ENCODE results near the gene CLASP1.

The CLASP1 gene

DNA sequence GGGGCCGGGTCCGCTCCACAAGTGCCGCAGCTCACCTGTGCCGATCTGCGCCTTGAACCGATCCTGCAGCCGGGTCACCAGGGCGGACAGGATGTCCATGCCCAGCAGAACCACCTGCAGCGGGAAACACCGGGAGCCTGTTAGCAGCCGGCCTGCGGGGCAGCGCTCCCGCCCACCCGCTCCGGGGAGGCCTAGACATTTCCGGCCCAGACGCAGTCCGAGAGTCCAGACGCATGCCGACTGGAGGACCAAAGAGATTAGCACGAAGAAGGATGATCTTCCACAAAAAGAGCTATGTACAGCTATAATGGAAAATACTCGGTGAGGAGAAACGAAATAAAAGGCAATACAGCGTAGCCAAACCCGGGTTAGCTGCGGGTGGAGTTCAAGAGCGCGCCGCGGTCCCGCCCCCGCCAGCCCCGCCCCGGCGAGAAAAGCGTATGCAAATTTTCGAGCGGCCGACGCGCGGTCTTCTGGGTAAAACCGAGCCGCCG lies 119.0 kb downstream of the CLASP1 start:
- peak; percentile 87 for DNase-seq
- in situ Hi-C loops (cut with HindIII; ENCODE audit: low pct_ligation_motif_present, low pct_unique_long_range_greater_than_20kb, low sequenced_read_pairs): no loop called here

DNA sequence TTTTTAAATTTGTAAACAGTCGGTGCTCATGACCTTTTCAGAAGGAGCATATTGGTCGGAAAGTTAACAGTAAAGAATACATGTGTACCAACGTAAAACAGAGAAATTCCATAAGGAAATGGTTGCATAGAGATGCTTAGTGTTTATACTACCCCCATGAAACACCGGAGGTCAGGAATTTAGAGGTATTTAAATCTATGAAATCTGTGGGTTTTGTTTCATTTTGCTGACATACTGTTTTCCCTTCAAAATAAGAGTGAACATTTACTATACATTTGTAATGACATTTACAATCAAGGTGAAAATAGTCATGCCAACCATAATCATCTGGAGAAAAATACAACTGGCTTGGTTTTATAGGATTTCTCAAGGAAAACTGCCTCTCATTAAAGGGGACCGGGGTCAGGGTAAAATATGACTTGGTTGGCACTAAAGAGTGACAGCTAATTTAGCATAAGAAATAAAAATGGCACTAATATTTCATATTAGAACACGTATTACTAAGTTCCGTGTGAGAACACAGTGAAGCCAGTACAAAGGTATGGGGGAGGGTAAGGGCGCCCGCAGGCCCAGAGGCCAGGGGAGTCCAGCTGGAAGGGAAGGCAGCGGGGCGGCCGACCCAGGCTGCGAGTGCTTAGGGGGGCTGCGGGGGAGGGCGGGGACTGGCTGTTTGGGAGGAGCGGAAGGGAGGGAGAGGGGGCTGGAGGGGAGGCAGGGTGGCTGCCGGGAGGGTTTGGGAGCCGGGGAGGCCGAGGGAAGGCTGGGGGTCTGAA lies 119.6 kb downstream of the CLASP1 start:
- DNase-seq: peak; percentile 81
- in situ Hi-C loops (cut with HindIII; ENCODE audit: low pct_ligation_motif_present, low pct_unique_long_range_greater_than_20kb, low sequenced_read_pairs): no loop called here

DNA sequence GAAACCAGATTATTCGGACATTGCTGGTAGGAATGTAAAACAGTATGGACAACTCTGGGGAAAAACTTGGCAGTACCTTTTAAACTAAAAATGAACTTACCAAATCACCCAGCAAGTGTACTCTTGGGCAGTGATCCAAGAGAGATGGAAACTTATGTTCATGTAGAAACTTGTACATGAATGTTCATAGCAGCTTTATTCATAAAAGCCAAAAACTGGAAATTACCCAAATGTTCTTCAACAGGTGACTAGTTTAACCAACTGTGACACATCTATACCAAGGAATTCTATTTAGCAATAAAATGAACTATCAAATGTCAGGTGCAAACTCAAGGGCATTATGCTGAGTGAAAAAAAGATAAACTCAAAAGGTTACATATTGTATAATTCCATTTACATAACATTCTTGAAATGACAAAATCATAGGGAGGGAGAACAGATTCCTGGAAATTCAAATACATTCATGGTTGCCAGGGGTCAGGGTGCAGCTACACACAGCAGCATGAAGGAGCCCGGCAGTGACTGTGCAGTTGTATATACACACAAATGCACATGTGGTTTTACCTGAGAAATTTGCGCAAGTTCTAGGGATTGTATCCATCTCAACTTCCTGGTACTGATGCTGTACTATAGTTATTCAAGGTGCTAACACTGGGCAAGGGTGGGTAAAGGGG lies 122.1 kb downstream of the CLASP1 start:
- in situ Hi-C loops (cut with HindIII; ENCODE audit: low pct_ligation_motif_present, low pct_unique_long_range_greater_than_20kb, low sequenced_read_pairs): no loop called here
- DNase-seq: no peak

DNA sequence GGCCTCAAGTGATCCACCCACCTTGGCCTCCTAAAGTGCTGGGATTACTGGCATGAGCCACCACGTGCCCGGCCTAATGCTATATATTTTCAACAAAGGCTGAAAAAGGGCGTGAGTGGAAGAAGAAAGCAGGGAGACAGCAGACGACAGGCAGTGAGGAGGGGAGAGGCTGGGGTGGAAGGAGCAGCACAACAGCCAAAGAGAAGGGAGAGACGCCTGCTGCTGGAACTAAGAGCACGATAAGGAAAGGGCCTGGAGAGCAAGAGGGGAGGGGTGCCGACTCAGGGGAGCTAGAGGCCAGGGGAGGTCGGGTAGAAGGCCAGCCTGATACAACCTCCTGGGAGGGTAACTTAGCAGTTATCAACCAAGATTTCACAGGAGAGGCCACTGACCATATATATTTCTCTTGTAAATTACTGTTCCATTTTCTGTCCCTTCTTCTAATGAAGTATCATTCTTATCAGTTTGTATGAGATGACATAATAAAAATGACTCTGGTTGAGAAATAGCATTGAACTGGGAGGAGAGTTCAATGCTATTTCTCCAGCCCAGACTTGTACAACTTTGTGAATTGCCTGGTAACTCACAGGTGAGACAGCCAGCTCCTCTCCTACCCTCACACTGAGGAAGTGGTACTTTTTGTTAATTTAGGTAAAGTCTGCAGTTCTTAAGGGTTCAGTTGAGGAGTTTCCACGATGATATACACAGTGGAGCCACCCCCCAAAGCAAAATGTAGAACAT lies 124.4 kb downstream of the CLASP1 start:
- in situ Hi-C loops (cut with HindIII; ENCODE audit: low pct_ligation_motif_present, low pct_unique_long_range_greater_than_20kb, low sequenced_read_pairs): no loop called here
- DNase-seq: no peak

DNA sequence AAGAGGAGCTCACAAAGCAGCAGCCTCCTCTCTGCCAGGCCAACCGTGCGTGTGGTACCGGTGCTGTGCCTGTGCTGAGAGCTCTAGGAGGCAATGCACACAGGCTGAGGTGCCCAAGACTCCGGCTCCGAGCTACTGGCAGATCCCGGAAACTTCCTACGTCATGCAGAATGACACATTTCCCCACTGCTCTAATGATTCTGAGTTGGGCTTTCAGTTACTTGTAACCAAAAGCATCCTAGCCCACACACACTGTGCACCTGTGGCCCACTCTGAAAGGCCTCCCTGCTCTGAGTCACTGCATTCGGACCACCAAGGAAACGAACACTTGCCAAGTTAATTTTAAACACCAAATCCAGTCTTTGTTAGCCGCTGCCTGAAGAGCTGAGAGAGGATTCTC lies 127.9 kb downstream of the CLASP1 start:
- no peak for DNase-seq
- in situ Hi-C loops (cut with HindIII; ENCODE audit: low pct_ligation_motif_present, low pct_unique_long_range_greater_than_20kb, low sequenced_read_pairs): no loop called here

DNA sequence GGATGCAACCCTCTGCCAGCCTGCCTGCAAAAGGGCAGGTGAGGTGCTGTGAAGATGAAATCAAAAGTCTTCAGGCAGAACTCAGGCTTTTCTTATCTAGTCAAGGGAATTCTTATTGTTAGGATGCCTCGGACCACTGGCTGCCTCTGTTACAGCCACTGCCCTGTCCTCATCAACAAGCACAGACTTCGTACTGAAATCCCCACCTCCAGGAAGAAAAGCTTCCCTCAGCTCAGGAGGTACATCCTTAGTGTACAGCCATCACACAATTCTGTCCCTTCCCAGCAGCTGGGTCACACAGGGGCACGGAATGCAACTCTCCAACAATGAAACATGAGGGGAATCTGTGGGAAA lies 128.6 kb downstream of the CLASP1 start:
- no peak for DNase-seq
- in situ Hi-C loops (cut with HindIII; ENCODE audit: low pct_ligation_motif_present, low pct_unique_long_range_greater_than_20kb, low sequenced_read_pairs): no loop called here

DNA sequence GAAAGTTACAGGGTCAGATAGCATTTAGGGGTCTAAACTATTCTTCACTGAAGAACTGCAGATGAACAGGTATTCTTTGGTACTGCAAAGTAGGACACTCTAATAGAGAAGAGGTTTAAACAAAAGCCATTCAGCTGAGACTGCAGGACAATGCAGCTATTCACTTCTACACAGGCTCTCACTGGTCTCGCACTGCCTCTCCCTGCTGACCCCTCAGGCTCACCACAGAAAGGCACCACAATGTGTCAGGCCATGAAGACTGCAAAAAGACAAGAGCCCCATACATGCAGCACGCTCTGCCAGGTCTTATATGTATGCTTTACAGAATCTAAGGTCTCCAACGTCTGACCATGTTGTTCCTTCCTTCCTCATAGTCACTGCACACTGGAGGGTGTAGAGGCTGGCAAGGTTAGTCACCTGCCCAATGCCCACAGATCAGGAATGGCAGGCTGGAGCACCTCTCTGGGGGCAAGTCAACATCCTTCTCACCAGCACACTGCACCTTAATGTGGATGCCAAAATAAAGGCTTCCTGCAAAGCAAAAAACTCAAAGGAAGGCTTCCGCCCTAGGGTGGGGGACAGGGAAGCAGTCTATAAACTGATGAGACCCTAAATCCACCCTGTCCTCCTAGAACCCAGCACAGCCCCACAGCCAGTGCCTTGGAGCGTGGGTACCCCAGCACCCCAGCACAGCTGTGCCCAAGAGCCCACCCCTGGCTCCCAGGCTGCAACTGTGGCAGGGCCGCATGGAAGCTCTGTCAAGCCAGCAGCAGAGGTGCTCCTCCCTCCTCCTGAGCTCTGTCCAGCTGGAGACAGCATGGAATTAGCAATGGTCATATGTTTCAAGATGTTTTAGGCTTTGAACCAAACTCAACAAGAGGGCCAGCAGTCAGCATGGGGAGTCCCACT lies 129.3 kb downstream of the CLASP1 start:
- no peak for DNase-seq
- in situ Hi-C loops (cut with HindIII; ENCODE audit: low pct_ligation_motif_present, low pct_unique_long_range_greater_than_20kb, low sequenced_read_pairs): no loop called here

DNA sequence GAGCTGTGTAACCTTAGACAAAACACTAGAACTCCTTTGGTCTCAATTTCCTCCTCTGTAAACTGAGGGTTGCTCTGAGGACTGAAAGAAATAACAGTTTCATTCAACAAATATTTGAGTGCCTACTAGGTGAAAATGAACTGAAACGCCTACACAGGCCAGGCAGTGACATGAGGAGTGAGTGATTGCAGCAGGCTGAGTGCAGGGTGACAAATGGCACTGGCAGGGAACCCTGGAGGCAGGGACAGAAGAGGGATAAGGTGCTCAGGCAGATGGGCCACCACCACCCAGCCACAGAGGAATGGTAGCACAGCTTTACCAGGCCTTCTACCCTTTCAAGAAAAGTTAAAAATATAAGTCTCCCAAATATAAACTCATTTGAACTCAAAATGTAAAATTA lies 130.1 kb downstream of the CLASP1 start:
- in situ Hi-C loops (cut with HindIII; ENCODE audit: low pct_ligation_motif_present, low pct_unique_long_range_greater_than_20kb, low sequenced_read_pairs): no loop called here
- DNase-seq: no peak

DNA sequence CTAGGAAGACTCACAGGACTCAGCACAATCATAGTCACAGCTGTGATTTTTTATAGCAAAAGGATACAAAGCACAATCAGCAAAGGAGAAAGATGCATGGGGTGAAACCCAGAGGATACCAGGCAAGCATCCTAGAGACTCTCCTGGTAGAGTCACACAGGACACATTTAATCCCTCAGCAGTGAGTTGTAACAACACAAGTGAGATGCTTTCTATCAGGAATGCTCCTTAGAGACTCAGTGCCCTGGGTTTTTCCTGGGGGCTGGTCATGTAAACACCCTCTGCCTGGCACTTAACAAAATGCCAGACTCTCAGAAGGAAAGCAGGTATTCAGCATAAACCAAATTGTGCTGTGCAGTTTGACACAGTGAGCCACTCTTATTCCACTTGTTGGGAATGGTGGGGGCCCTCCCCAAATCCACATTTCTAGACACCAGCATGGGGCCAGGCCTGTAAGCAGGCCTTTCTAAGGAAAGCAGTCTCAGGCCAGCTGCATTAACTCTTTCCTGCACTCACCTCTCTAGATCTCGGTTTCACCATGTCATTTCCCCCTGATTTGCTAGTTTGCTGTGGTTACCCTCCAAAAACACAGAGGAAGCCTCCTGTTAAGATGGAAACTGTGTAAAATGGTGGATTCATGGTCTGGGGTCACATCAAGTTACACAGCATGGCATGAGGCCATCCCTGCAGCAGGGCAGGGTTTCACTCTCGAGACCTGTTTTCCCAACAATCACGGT lies 135.5 kb downstream of the CLASP1 start:
- DNase-seq: no peak
- in situ Hi-C loops (cut with HindIII; ENCODE audit: low pct_ligation_motif_present, low pct_unique_long_range_greater_than_20kb, low sequenced_read_pairs): no loop called here

DNA sequence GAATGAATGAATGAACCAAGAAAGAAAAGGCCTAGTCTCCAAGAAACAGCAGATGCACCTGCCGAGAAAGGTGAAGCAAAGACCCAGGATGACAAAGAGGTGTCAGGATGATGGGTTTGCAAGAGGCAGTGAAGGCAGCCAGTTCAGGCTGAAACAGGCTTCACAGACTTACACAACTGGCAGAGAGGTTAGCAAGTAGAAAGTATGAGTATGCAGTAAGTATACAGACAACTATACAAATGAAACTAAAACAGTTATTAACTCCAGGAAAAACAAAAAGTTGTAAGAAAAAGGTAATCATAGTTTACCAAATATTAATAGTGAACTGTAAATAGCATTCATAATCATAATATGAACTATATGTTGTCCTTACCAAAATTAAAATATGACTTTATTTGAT lies 138.4 kb downstream of the CLASP1 start:
- DNase-seq: no peak
- in situ Hi-C loops (cut with HindIII; ENCODE audit: low pct_ligation_motif_present, low pct_unique_long_range_greater_than_20kb, low sequenced_read_pairs): no loop called here

DNA sequence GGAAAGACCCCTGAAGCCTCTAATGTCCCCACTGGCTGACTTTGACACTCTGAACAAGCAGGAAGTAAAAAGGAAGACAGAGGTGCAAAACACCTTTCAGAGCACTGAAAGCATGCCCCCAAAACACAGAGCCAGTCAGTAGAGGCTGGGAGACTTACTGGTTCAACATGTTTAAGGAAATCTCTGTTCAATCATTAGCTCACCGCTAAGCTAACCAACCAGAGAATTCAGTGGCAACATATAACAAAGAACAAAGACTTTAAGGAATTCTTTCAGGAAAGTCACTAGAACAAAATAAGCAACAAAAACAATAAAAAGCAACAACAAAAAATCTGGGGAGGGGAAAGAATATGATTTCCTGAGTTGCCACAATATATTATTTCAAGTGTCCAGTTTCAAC lies 142.6 kb downstream of the CLASP1 start:
- in situ Hi-C loops (cut with HindIII; ENCODE audit: low pct_ligation_motif_present, low pct_unique_long_range_greater_than_20kb, low sequenced_read_pairs): no loop called here
- peak; percentile 19 for DNase-seq

DNA sequence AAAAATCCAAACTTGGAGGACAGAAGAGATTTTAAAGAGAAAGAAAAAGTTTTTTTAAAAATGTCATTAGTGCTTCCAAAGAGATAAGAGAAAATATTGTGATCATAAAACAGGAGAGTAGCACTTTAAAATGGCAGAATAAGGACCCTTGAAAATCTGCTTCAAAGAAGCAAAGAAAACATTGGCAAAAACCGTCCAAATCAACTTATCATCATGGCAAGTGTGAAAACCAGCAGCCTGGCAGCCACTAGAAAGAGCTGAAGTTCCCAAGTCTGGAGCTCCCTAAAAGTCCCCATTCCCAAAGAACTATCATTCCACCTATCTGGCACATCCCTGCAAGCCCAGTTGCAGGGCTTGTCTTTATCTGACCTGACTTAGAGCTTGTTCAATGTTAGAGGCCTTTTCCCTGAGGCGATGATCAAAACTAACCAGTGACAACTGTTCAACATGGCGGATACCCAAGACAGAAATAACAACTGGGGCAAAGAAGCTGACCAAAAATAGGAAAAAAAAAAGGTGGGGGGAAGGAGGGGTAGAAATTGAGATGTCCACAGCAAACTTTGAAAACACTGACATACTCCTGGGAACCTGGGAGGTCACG lies 143.2 kb downstream of the CLASP1 start:
- in situ Hi-C loops (cut with HindIII; ENCODE audit: low pct_ligation_motif_present, low pct_unique_long_range_greater_than_20kb, low sequenced_read_pairs): no loop called here

DNA sequence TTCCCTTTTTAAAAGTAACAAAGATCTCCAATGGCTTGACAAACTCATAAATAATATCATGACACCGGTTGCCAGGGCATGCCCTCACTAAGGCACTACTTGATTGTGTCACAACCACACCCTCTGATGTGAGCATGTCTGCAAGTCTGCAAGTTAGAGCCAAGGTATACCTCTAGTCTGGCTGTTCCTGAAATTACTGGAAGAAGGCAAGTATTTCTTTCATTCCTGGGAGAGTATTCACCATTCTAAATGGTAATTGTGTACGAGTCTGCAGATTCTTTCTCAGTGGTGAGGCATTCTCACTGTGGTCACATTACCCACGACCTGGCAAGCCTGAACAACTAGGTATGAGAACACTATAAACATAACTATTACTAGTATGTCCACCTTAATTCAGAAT lies 144.3 kb downstream of the CLASP1 start:
- in situ Hi-C loops (cut with HindIII; ENCODE audit: low pct_ligation_motif_present, low pct_unique_long_range_greater_than_20kb, low sequenced_read_pairs): no loop called here
- peak; percentile 66 for DNase-seq

More for the DNA sequence above, 143.2 kb downstream of the CLASP1 start:
- no peak for DNase-seq

DNA sequence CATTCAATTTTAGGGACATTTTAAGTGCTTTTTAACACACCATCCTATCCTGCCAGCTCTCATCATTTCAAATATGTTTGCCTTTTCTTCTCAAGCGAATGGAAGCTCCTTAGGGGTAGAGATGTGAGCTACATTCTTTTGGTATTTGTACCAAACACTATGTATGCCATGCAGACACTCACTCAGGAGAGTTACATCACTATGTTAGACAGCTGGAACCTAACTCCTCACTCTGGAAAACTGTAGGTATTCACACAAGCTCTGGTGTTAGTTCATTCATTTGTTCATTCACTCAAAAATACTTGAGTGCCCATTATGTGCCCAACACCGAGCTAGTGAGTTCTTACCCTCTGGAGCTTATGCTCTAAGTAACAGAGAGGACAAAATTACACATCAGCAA lies 144.9 kb downstream of the CLASP1 start:
- in situ Hi-C loops (cut with HindIII; ENCODE audit: low pct_ligation_motif_present, low pct_unique_long_range_greater_than_20kb, low sequenced_read_pairs): no loop called here
- no peak for DNase-seq

DNA sequence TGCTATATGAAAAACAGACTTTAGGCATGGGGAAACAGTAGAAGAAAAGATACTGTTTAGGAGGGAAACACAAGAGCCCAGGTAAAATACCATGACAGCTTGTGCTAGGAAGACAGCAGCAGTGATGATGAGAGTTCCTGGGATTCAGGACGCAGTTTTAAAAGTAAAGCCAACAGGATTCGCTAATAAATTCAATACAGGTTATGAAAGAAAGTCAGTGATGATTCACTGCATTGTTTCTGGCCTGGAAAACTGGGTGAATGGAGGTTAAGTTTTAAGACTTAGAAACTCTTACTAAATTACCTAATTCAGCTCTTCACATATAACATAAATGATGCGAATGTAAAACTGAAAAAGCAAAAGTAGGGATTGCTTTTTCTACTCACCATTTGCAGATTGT lies 146.5 kb downstream of the CLASP1 start:
- no peak for DNase-seq
- in situ Hi-C loops (cut with HindIII; ENCODE audit: low pct_ligation_motif_present, low pct_unique_long_range_greater_than_20kb, low sequenced_read_pairs): no loop called here

DNA sequence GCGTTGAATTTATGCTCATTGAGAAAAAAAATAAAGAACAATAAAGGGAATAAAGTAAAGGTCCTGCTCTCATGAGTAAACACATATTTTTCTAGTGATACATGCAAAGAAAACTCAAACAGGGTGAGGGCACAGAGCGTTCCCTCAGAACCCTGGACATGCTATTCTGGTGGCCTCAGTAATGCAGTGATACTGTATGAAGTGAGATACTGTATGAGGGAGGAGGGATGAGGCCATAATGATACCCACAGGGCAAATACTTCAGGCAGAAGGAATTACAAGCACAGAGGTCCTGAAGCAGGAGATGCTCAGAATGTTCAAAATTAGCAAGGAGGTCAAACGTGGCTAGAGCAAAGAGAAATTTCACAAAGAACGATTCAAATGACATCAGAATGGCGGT lies 147.0 kb downstream of the CLASP1 start:
- DNase-seq: no peak
- in situ Hi-C loops (cut with HindIII; ENCODE audit: low pct_ligation_motif_present, low pct_unique_long_range_greater_than_20kb, low sequenced_read_pairs): no loop called here

DNA sequence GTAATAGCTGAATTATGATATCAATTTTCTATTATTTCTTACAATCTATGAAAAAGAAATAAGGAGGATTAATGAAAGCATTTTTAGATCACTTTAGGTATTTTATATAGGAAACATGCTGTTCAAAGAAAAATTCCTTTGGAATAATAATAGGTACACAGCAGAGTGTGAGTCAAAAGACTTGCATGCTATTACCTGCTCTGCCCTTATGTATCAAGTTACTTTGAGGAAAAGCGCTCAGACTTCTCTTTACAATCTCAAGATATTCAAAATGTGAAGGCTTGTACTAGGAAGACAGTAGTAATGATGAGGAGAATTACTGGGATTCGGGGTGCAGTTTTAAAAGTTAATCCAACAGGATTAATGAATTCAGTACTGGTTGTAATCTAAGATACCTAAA lies 147.7 kb downstream of the CLASP1 start:
- in situ Hi-C loops (cut with HindIII; ENCODE audit: low pct_ligation_motif_present, low pct_unique_long_range_greater_than_20kb, low sequenced_read_pairs): no loop called here
- no peak for DNase-seq

DNA sequence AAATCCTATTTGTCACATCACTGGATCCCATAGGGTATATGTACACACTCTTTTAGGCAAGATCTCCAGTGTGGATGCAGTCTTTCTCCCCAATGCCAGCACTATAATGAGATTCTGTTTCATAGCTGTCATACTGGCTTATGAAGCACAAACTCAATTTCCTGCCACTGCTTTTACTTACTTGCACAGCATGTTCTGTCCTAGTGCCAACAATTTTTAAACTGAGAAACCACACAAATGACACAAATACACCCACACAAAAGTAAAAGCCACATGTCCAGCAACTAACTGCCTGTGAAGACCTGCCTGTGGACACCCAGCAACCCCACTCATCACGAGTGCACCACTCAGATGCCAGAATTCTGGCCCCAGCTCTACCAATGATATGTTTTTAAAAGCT lies 148.2 kb downstream of the CLASP1 start:
- no peak for DNase-seq
- in situ Hi-C loops (cut with HindIII; ENCODE audit: low pct_ligation_motif_present, low pct_unique_long_range_greater_than_20kb, low sequenced_read_pairs): no loop called here
